Natural killer cell (primary cell): Measurements from ENCODE around the gene CPNE9. TPM values are rescaled to one million over a fixed set of nuclear protein-coding genes. Genes with fewer than 3 reads are reported as not detected.
A peak's percentile ranks its signal among the peaks of the same experiment; 100 is the strongest.

ENCODE experiments used
- ATAC-seq, 3 donors: fragments of 150-1000 bp in 2 of 3; fragments of 200-7000 bp in 1 of 3; cut with Tn5 transposase; 1 replicate in 1 of 3; 2 replicates in 2 of 3; pipeline ENCODE4 v1.10.0; 2021; ENCODE audit warnings: mild to moderate bottlenecking in 2 of 3, moderate library complexity in 2 of 3
- DNase-seq, 2 donors: peaks; one replicate each; pipeline versions ENCODE4 v3.0.0 to v3.0.0-alpha.2; 2013 to 2021; ENCODE audit warnings: mixed read lengths in 1 of 2
- H3K27ac ChIP-seq: one replicate; pipeline ENCODE4 v1.5.1; 2013; ENCODE audit warnings: mild to moderate bottlenecking, low read length
- H3K27me3 ChIP-seq: one replicate; pipeline ENCODE4 v1.6.1; 2013; ENCODE audit warnings: low read length; ENCODE audit not compliant: control insufficient read depth, insufficient read depth
- H3K36me3 ChIP-seq: one replicate; pipeline ENCODE4 v1.6.1; 2013; ENCODE audit warnings: low read length; ENCODE audit not compliant: control insufficient read depth, insufficient read depth
- H3K4me1 ChIP-seq: one replicate; pipeline ENCODE4 v1.6.1; 2013; ENCODE audit warnings: low read length; ENCODE audit not compliant: control insufficient read depth, insufficient read depth
- H3K4me3 ChIP-seq: one replicate; pipeline ENCODE4 v1.5.1; 2013; ENCODE audit warnings: low read length
- H3K9me3 ChIP-seq: one replicate; pipeline ENCODE4 v1.6.1; 2013; ENCODE audit warnings: low read length; ENCODE audit not compliant: control insufficient read depth, insufficient read depth
- H3K27ac Mint-ChIP-seq, 2 donors: one replicate each; pipeline ENCODE4 v1.8.0; 2022; ENCODE audit warnings: mild to moderate bottlenecking in 2 of 2, mixed read lengths in 2 of 2, moderate library complexity in 1 of 2
- H3K27me3 Mint-ChIP-seq, 2 donors: one replicate each; pipeline ENCODE4 v1.8.0; 2022; ENCODE audit warnings: low read depth in 2 of 2, mixed read lengths in 2 of 2
- H3K36me3 Mint-ChIP-seq: one replicate; pipeline ENCODE4 v1.8.0; 2022; ENCODE audit warnings: mixed read lengths
- H3K4me1 Mint-ChIP-seq, 2 donors: one replicate each; pipeline ENCODE4 v1.8.0; 2022; ENCODE audit warnings: mixed read lengths in 2 of 2
- H3K4me3 Mint-ChIP-seq: one replicate; pipeline ENCODE4 v1.8.0; 2022; ENCODE audit warnings: mild to moderate bottlenecking, moderate library complexity, mixed read lengths
- H3K9me3 Mint-ChIP-seq, 2 donors: one replicate each; pipeline ENCODE4 v1.8.0; 2022; ENCODE audit warnings: mixed read lengths in 2 of 2
- CTCF ChIP-seq: fragments of 200-600 bp; IDR thresholded peaks from one replicate; pipeline ENCODE4 v1.8.0; 2022; ENCODE audit warnings: antibody characterized with exemption
- WGBS: methylation state at CpG from one replicate; pipeline ENCODE4 v1.1.7; 2013; ENCODE audit warnings: missing lambda C conversion rate; ENCODE audit not compliant: insufficient coverage; 5-methylcytosine and 5-hydroxymethylcytosine counted together
- intact Hi-C: fragments of 100-400 bp; cut with micrococcal nuclease; formaldehyde crosslinking; loops from one replicate; pipeline ENCODE4 v1.14.2; 2022
- total RNA-seq, 4 donors: library from RNA; stranded (reverse); fragments of 120-200 nt in 1 of 4; gene quantifications; one replicate each; pipeline versions ENCODE4 v1.2.3 to v1.2.4, GENCODE V29; 2013 to 2022

CPNE9 gene
- total RNA-seq, 3 donors from 2014 or later (not counting 1 experiment from before 2014, with no cell fraction given): 0.43 to 0.49 TPM; not detected in 1

- TF ChIP-seq CTCF: no peak
- peaks cover 37% of the 10 kb centered on the region for H3K4me1 ChIP-seq
- Mint-ChIP-seq H3K9me3 (no peaks in the 10 kb centered on the region), H3K27ac (peak overlapping the region in 1 of 2 donors; percentile 57), H3K36me3 (no peaks in the 10 kb centered on the region), H3K4me1 (peaks cover 45 to 53% of the 10 kb centered on the region in 2 donors), H3K4me3 (no peak overlapping the region), H3K27me3 (no peaks in the 10 kb centered on the region)
- no peak overlapping the region for H3K27ac ChIP-seq
- intact Hi-C loops: no loop called here
- ATAC-seq (no peak), DNase-seq (no peak)
- WGBS: 97% methylated on average over 10 of the region's 10 CpGs
- H3K9me3 ChIP-seq: no peaks in the 10 kb centered on the region
- H3K36me3 ChIP-seq: peaks cover under 1% of the 10 kb centered on the region
- no peaks in the 10 kb centered on the region for H3K27me3 ChIP-seq
- H3K4me3 ChIP-seq: no peak overlapping the region
These were observed 25.8 kb downstream of the CPNE9 start for GRCh38 chr3:9729419-9729818.

GRCh38 chr3:9730657-9731205, 27.1 kb downstream of the CPNE9 start:
- ATAC-seq: peak; percentile 38 to 48 (median 39)
- no peak for DNase-seq
- H3K4me3 Mint-ChIP-seq: peak overlapping the region; percentile 98
- WGBS: under 1% methylated on average over 16 of the region's 17 CpGs
- no peaks in the 10 kb centered on the region for H3K9me3 ChIP-seq
- H3K36me3 Mint-ChIP-seq: no peaks in the 10 kb centered on the region
- peaks cover 47 to 62% of the 10 kb centered on the region in 2 donors for H3K4me1 Mint-ChIP-seq
- peak overlapping the region; percentile 58 for H3K27ac ChIP-seq
- H3K9me3 Mint-ChIP-seq: no peaks in the 10 kb centered on the region
- peak overlapping the region; percentile 96 for H3K4me3 ChIP-seq
- peaks cover 38% of the 10 kb centered on the region for H3K4me1 ChIP-seq
- H3K27me3 ChIP-seq: no peaks in the 10 kb centered on the region
- TF ChIP-seq CTCF: no peak
- intact Hi-C loops: loop anchor here (1.0 to 5.0 kb wide), 4 partner anchors 19 to 333 kb away; partner anchors contain the start of genes ARPC4, MTMR14, OGG1 and SETD5
- no peaks in the 10 kb centered on the region for H3K27me3 Mint-ChIP-seq
- peak overlapping the region; percentile 93 to 94 for H3K27ac Mint-ChIP-seq
- H3K36me3 ChIP-seq: peaks cover 9% of the 10 kb centered on the region

- H3K27ac ChIP-seq: peak within 1 kb of the TSS; percentile 96
- peaks cover 40% of the 10 kb centered on the region for H3K4me1 ChIP-seq
- H3K36me3 Mint-ChIP-seq: no peaks in the 10 kb centered on the region
- WGBS: under 1% methylated on average over 88 of the region's 88 CpGs
- no peaks in the 10 kb centered on the region for H3K27me3 ChIP-seq
- intact Hi-C loops: loop anchor here (1.0 to 5.0 kb wide), 4 partner anchors 18 to 334 kb away; partner anchors contain the start of genes ARPC4, MTMR14, OGG1 and SETD5
- H3K9me3 Mint-ChIP-seq: no peaks in the 10 kb centered on the region
- H3K9me3 ChIP-seq: no peaks in the 10 kb centered on the region
- peak; percentile 89 to 96 (median 90) for ATAC-seq
- peak within 1 kb of the TSS; percentile 93 to 94 for H3K27ac Mint-ChIP-seq
- peak within 1 kb of the TSS; percentile 98 for H3K4me3 Mint-ChIP-seq
- TF ChIP-seq CTCF: no peak
- peaks cover 49 to 65% of the 10 kb centered on the region in 2 donors for H3K4me1 Mint-ChIP-seq
- DNase-seq: peak; percentile 93 to 99
- H3K36me3 ChIP-seq: peaks cover 13% of the 10 kb centered on the region
- H3K27me3 Mint-ChIP-seq: no peaks in the 10 kb centered on the region
- peak within 1 kb of the TSS; percentile 96 for H3K4me3 ChIP-seq
These were observed 27.8 kb downstream of the CPNE9 start, which contains the start of gene BRPF1 for GRCh38 chr3:9731206-9732079. Gene BRPF1 (plus strand): TSS chr3:9731735. CDS start chr3:9734141, 2,406 bp downstream.
